Measurements from ENCODE around the gene FMN1.

The FMN1 gene

GRCh38 chr15:32903591-32904290 lies 290.8 kb downstream of the FMN1 start:
- no peaks in the 10 kb centered on the region for H3K4me1 ChIP-seq
- H3K4me3 ChIP-seq (ENCODE audit: low read depth, low read length) = no peak overlapping the region
- H3K79me2 ChIP-seq = no peaks in the 10 kb centered on the region
- no peak for TF ChIP-seq CTCF (IDR thresholded peaks at IDR 0.05)
- no peak overlapping the region for H3K9ac ChIP-seq
- no peaks in the 10 kb centered on the region for H3K36me3 ChIP-seq (ENCODE audit: control insufficient read depth, insufficient read depth, low read length)
- no peak overlapping the region for H3K27ac ChIP-seq
- H3K27me3 ChIP-seq (ENCODE audit: control insufficient read depth, insufficient read depth, low read length) = no peaks in the 10 kb centered on the region
- H3K4me2 ChIP-seq (ENCODE audit: low read length) = no peak overlapping the region
- H3K9me3 ChIP-seq (ENCODE audit: control insufficient read depth, low read length) = no peaks in the 10 kb centered on the region
- no peak overlapping the region for H2AFZ ChIP-seq

GRCh38 chr15:32901995-32902394 lies 292.5 kb downstream of the FMN1 start:
- no peak for TF ChIP-seq CTCF (IDR thresholded peaks at IDR 0.05)
- Histone ChIP-seq H3K9ac (no peak overlapping the region), H3K79me2 (no peaks in the 10 kb centered on the region), H3K27me3 (ENCODE audit: control insufficient read depth, insufficient read depth, low read length) (no peaks in the 10 kb centered on the region), H3K4me2 (ENCODE audit: low read length) (no peak overlapping the region), H3K27ac (no peak overlapping the region), H3K4me3 (ENCODE audit: low read depth, low read length) (no peak overlapping the region), H3K9me3 (ENCODE audit: control insufficient read depth, low read length) (no peaks in the 10 kb centered on the region), H3K4me1 (no peaks in the 10 kb centered on the region), H2AFZ (no peak overlapping the region), H3K36me3 (ENCODE audit: control insufficient read depth, insufficient read depth, low read length) (no peaks in the 10 kb centered on the region)

- no peak overlapping the region for H3K4me2 ChIP-seq (ENCODE audit: low read length)
- H3K27me3 ChIP-seq (ENCODE audit: control insufficient read depth, insufficient read depth, low read length) = no peaks in the 10 kb centered on the region
- no peaks in the 10 kb centered on the region for H3K36me3 ChIP-seq (ENCODE audit: control insufficient read depth, insufficient read depth, low read length)
- no peak overlapping the region for H2AFZ ChIP-seq
- H3K9ac ChIP-seq = no peak overlapping the region
- no peak overlapping the region for H3K27ac ChIP-seq
- H3K9me3 ChIP-seq (ENCODE audit: control insufficient read depth, low read length) = no peaks in the 10 kb centered on the region
- no peak overlapping the region for H3K4me3 ChIP-seq (ENCODE audit: low read depth, low read length)
- no peaks in the 10 kb centered on the region for H3K79me2 ChIP-seq
- no peaks in the 10 kb centered on the region for H3K4me1 ChIP-seq
- no peak for TF ChIP-seq CTCF (IDR thresholded peaks at IDR 0.05)
These were observed 293.3 kb downstream of the FMN1 start for GRCh38 chr15:32901192-32901591.

- Histone ChIP-seq H3K27ac (no peak overlapping the region), H3K9me3 (ENCODE audit: control insufficient read depth, low read length) (no peaks in the 10 kb centered on the region), H3K4me2 (ENCODE audit: low read length) (no peak overlapping the region), H3K4me1 (no peaks in the 10 kb centered on the region), H3K36me3 (ENCODE audit: control insufficient read depth, insufficient read depth, low read length) (no peaks in the 10 kb centered on the region), H3K9ac (no peak overlapping the region), H2AFZ (no peak overlapping the region), H3K27me3 (ENCODE audit: control insufficient read depth, insufficient read depth, low read length) (no peaks in the 10 kb centered on the region), H3K79me2 (no peaks in the 10 kb centered on the region), H3K4me3 (ENCODE audit: low read depth, low read length) (no peak overlapping the region)
- TF ChIP-seq CTCF (IDR thresholded peaks at IDR 0.05) = no peak
These were observed 295.4 kb downstream of the FMN1 start for GRCh38 chr15:32899126-32899596.

GRCh38 chr15:32898414-32898813 lies 296.1 kb downstream of the FMN1 start:
- H2AFZ ChIP-seq = no peak overlapping the region
- no peaks in the 10 kb centered on the region for H3K4me1 ChIP-seq
- H3K36me3 ChIP-seq (ENCODE audit: control insufficient read depth, insufficient read depth, low read length) = no peaks in the 10 kb centered on the region
- no peak overlapping the region for H3K9ac ChIP-seq
- TF ChIP-seq CTCF (IDR thresholded peaks at IDR 0.05) = no peak
- no peaks in the 10 kb centered on the region for H3K9me3 ChIP-seq (ENCODE audit: control insufficient read depth, low read length)
- H3K4me3 ChIP-seq (ENCODE audit: low read depth, low read length) = no peak overlapping the region
- no peak overlapping the region for H3K4me2 ChIP-seq (ENCODE audit: low read length)
- no peak overlapping the region for H3K27ac ChIP-seq
- H3K27me3 ChIP-seq (ENCODE audit: control insufficient read depth, insufficient read depth, low read length) = no peaks in the 10 kb centered on the region
- H3K79me2 ChIP-seq = no peaks in the 10 kb centered on the region

All from parathyroid adenoma (tissue), 2 donors.